HCT116 (cell line): ENCODE measurements around the gene BMP4. TPM values are rescaled to one million over a fixed set of nuclear protein-coding genes. Genes with fewer than 3 reads are reported as not detected.

Experiments used
- ATAC-seq: fragments of 200-7000 bp; cut with Tn5 transposase; 2 replicates; pipeline ENCODE4 v1.9.1; 2020; ENCODE audit warnings: mild to moderate bottlenecking, moderate library complexity
- BruUV-seq: library from RNA; stranded (reverse); fragments of 400-500 nt; replicated peaks from 2 replicates; lab custom pipeline; 2021; lab: Mats Ljungman, UMichigan
- CTCF ChIA-PET: fragments of 300-600 bp; sonication (Branson Sonifier 250); formaldehyde crosslinking; loops from one replicate; lab custom pipeline; 2021; ENCODE audit warnings: antibody characterized with exemption; lab: Charles Lee
- POLR2A ChIA-PET: fragments of 300-600, 350-600 bp; sonication (Branson Sonifier 250); formaldehyde crosslinking; loops from one replicate; lab custom pipeline; 2021; ENCODE audit warnings: antibody characterized with exemption; lab: Charles Lee
- RAD21 ChIA-PET, 2 experiments: fragments of 300-600 bp; sonication (Branson Sonifier 250); formaldehyde crosslinking; loops; one replicate each; lab custom pipeline; 2023; ENCODE audit warnings: low total read pairs in 2 of 2; ENCODE audit not compliant: uncharacterized antibody in 2 of 2, unreplicated experiment in 2 of 2, low non-redundant PET in 1 of 2; lab: Charles Lee
- DNase-seq: peaks from one replicate; pipeline ENCODE4 v3.0.0-alpha.2; 2010; ENCODE audit warnings: low read depth, low spot score
- H2AFZ ChIP-seq: fragments of 200-600 bp; shearing (Covaris generic), sonication (generic); 2 replicates; pipeline ENCODE4 v1.6.1; 2017; ENCODE audit warnings: low read depth, mixed run types, mixed read lengths, antibody characterized with exemption, low read length; ENCODE audit not compliant: poor library complexity, severe bottlenecking
- H3K27ac ChIP-seq: 2 replicates; pipeline ENCODE4 v1.5.1; 2012; ENCODE audit warnings: low read depth, low read length
- H3K27me3 ChIP-seq: fragments of 200-600 bp; sonication (generic); 2 replicates; pipeline ENCODE4 v1.6.1; 2016; ENCODE audit warnings: mixed run types, low read length, mixed read lengths; ENCODE audit not compliant: insufficient read depth
- H3K36me3 ChIP-seq, 2 experiments: fragments of 200-500 bp in 1 of 2; fragments of 200-600 bp in 1 of 2; sonication (Bioruptor generic) in 1 of 2; sonication (generic) in 1 of 2; 2 replicates each; pipeline versions ENCODE4 v1.5.1 to v1.6.1; 2014 to 2016; ENCODE audit warnings: low read length in 2 of 2, inconsistent platforms in 1 of 2, mixed read lengths in 1 of 2, mixed run types in 1 of 2; ENCODE audit not compliant: insufficient read depth in 2 of 2, control insufficient read depth in 1 of 2
- H3K4me1 ChIP-seq, 2 experiments: fragments of 200-600 bp in 1 of 2; sonication (generic) in 1 of 2; 2 replicates each; pipeline versions ENCODE4 v1.5.1 to v1.6.1; 2012 to 2017; ENCODE audit warnings: low read length in 2 of 2, inconsistent platforms in 1 of 2, mild to moderate bottlenecking in 1 of 2, mixed read lengths in 1 of 2, mixed run types in 1 of 2, moderate library complexity in 1 of 2; ENCODE audit not compliant: insufficient read depth in 2 of 2, control insufficient read depth in 1 of 2
- H3K4me2 ChIP-seq: fragments of 200-600 bp; sonication (generic); 2 replicates; pipeline ENCODE4 v1.6.1; 2017; ENCODE audit warnings: mixed run types, low read length, mixed read lengths
- H3K4me3 ChIP-seq, 2 experiments: fragments of 200-600 bp in 1 of 2; sonication (generic) in 1 of 2; replicated peaks in 1 of 2; 2 replicates each; pipeline ENCODE4 v1.5.1; 2011 to 2016; ENCODE audit warnings: low read length in 2 of 2, control low read depth in 1 of 2, low read depth in 1 of 2, mild to moderate bottlenecking in 1 of 2, mixed read lengths in 1 of 2, mixed run types in 1 of 2
- H3K79me2 ChIP-seq: fragments of 200-600 bp; sonication (generic); 2 replicates; pipeline ENCODE4 v1.6.1; 2017; ENCODE audit warnings: mild to moderate bottlenecking, mixed run types, low read length, moderate library complexity, mixed read lengths; ENCODE audit not compliant: insufficient read depth
- H3K9ac ChIP-seq: fragments of 200-600 bp; sonication (generic); 2 replicates; pipeline ENCODE4 v1.6.1; 2016; ENCODE audit warnings: low read length, mixed read lengths
- H3K9me2 ChIP-seq: fragments of 200-600 bp; sonication (generic), shearing (Covaris generic); 2 replicates; pipeline ENCODE4 v1.6.1; 2017; ENCODE audit warnings: mixed run types, mild to moderate bottlenecking, moderate library complexity; ENCODE audit not compliant: insufficient read depth
- H3K9me3 ChIP-seq, 2 experiments: fragments of 200-500 bp in 1 of 2; fragments of 200-600 bp in 1 of 2; sonication (Bioruptor generic) in 1 of 2; sonication (generic) in 1 of 2; 2 replicates each; pipeline ENCODE4 v1.6.1; 2014 to 2017; ENCODE audit warnings: low read length in 2 of 2, mixed read lengths in 2 of 2, inconsistent platforms in 1 of 2, low read depth in 1 of 2, mild to moderate bottlenecking in 1 of 2, mixed run types in 1 of 2, moderate library complexity in 1 of 2; ENCODE audit not compliant: control insufficient read depth in 1 of 2, insufficient read depth in 1 of 2
- H4K20me1 ChIP-seq: fragments of 200-600 bp; sonication (generic), shearing (Covaris generic); 2 replicates; pipeline ENCODE4 v1.6.1; 2017; ENCODE audit warnings: mixed run types, mild to moderate bottlenecking, moderate library complexity; ENCODE audit not compliant: insufficient read depth
- ATF3 ChIP-seq: IDR thresholded peaks from 2 replicates; pipeline ENCODE4 v1.6.1; 2012
- CBX3 ChIP-seq: IDR thresholded peaks from 2 replicates; pipeline ENCODE4 v1.6.1; 2012; ENCODE audit warnings: low read depth
- CEBPB ChIP-seq: IDR thresholded peaks from 2 replicates; pipeline ENCODE4 v1.6.1; 2012; ENCODE audit warnings: low read depth
- ELF1 ChIP-seq: IDR thresholded peaks from 2 replicates; pipeline ENCODE4 v1.6.1; 2012; ENCODE audit warnings: low read depth, borderline replicate concordance
- EZH2phosphoT487 ChIP-seq: fragments of 200-600 bp; IDR thresholded peaks from 2 replicates; pipeline ENCODE4 v1.6.1; 2018; ENCODE audit warnings: antibody characterized with exemption, borderline replicate concordance
- FOSL1 ChIP-seq: IDR thresholded peaks from 2 replicates; pipeline ENCODE4 v1.6.1; 2012; ENCODE audit warnings: low read depth
- JUND ChIP-seq: IDR thresholded peaks from 2 replicates; pipeline ENCODE4 v1.6.1; 2012
- POLR2A ChIP-seq: IDR thresholded peaks from 2 replicates; pipeline ENCODE4 v1.7.0; 2011; ENCODE audit warnings: borderline replicate concordance; ENCODE audit not compliant: insufficient read depth, insufficient read length; ENCODE audit errors: extremely low read depth
- SIN3A ChIP-seq: IDR thresholded peaks from 2 replicates; pipeline ENCODE4 v1.6.1; 2012; ENCODE audit warnings: low read depth
- SP1 ChIP-seq: IDR thresholded peaks from 2 replicates; pipeline ENCODE4 v1.6.1; 2012; ENCODE audit warnings: low read depth
- SRF ChIP-seq: IDR thresholded peaks from 2 replicates; pipeline ENCODE4 v1.6.1; 2012; ENCODE audit warnings: low read depth
- YY1 ChIP-seq: IDR thresholded peaks from 2 replicates; pipeline ENCODE4 v1.6.1; 2011; ENCODE audit warnings: low read length, low read depth, moderate library complexity, mild to moderate bottlenecking; ENCODE audit not compliant: insufficient replicate concordance; ENCODE audit errors: extremely low read depth
- ZNF274 ChIP-seq: fragments of 200-500 bp; sonication (Bioruptor generic); IDR thresholded peaks from 2 replicates; pipeline ENCODE4 v1.6.1; 2014; ENCODE audit warnings: mild to moderate bottlenecking, low read depth, low read length, inconsistent platforms
- intact Hi-C: fragments of 100-400 bp; cut with micrococcal nuclease; formaldehyde crosslinking; loops from 2 replicates; pipeline ENCODE4 v1.10.0; 2022
- total RNA-seq: library from RNA; stranded (reverse); gene quantifications from one replicate; pipeline ENCODE4 v1.2.1, GENCODE V29; 2021; ENCODE audit not compliant: unreplicated experiment
- TF ChIP-seq, protein P1 (sequence below): IDR thresholded peaks from 2 replicates; pipeline ENCODE4 v1.6.1; 2011; ENCODE audit warnings: mild to moderate bottlenecking, low read length, moderate library complexity; ENCODE audit not compliant: insufficient replicate concordance; ENCODE audit errors: extremely low read depth

Gene BMP4
- total RNA-seq, 1 experiment from 2014 or later, result 145 TPM

- H3K9me3 ChIP-seq, result no peaks in the 10 kb centered on the region
Observed at GRCh38 chr14:53971521-53971920, 14.9 kb upstream of the BMP4 start.

GRCh38 chr14:53969326-53969725 is 12.7 kb upstream of the BMP4 start:
- Histone ChIP-seq H3K9ac (no peak overlapping the region), H3K27me3 (no peaks in the 10 kb centered on the region), H2AFZ (no peak overlapping the region), H3K4me1 (peaks cover 0 to 5% of the 10 kb centered on the region in 2 experiments; a peak in 1 of 4 replicates), H4K20me1 (no peaks in the 10 kb centered on the region), H3K79me2 (no peaks in the 10 kb centered on the region), H3K4me2 (no peak overlapping the region), H3K9me2 (no peaks in the 10 kb centered on the region), H3K36me3 (no peaks in the 10 kb centered on the region), H3K9me3 (no peaks in the 10 kb centered on the region), H3K4me3 (no peak overlapping the region), H3K27ac (no peak overlapping the region)
- DNase-seq (no peak), ATAC-seq (no peak)
- intact Hi-C loops, result no loop called here
- BruUV-seq, result no TSS peak
- ChIA-PET CTCF (interaction anchor here (0.7 to 1.2 kb wide), 2 partner anchors 360 to 378 kb away, joined by 3 read pairs; no protein-coding TSS in a partner anchor), RAD21 (no interaction called here), POLR2A (interaction anchor here (1.2 kb wide), 1 partner anchor 12 kb away, joined by 6 read pairs; the partner anchor contains the start of gene BMP4)
- TF ChIP-seq SIN3A (no peak), YY1 (no peak), ATF3 (no peak), CEBPB (no peak), JUND (no peak), EZH2phosphoT487 (no peak), SP1 (no peak), FOSL1 (no peak), CBX3 (no peak), ELF1 (no peak), SRF (no peak), ZNF274 (no peak)
- TF ChIP-seq, protein P1, sequence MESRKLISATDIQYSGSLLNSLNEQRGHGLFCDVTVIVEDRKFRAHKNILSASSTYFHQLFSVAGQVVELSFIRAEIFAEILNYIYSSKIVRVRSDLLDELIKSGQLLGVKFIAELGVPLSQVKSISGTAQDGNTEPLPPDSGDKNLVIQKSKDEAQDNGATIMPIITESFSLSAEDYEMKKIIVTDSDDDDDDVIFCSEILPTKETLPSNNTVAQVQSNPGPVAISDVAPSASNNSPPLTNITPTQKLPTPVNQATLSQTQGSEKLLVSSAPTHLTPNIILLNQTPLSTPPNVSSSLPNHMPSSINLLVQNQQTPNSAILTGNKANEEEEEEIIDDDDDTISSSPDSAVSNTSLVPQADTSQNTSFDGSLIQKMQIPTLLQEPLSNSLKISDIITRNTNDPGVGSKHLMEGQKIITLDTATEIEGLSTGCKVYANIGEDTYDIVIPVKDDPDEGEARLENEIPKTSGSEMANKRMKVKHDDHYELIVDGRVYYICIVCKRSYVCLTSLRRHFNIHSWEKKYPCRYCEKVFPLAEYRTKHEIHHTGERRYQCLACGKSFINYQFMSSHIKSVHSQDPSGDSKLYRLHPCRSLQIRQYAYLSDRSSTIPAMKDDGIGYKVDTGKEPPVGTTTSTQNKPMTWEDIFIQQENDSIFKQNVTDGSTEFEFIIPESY, result no peak

More at GRCh38 chr14:53971521-53971920, 14.9 kb upstream of the BMP4 start:
- Histone ChIP-seq H3K9me2 (no peaks in the 10 kb centered on the region), H2AFZ (no peak overlapping the region), H3K36me3 (no peaks in the 10 kb centered on the region), H3K4me3 (no peak overlapping the region), H3K4me1 (peaks cover 4 to 9% of the 10 kb centered on the region in 2 experiments; a peak in 2 of 4 replicates), H4K20me1 (no peaks in the 10 kb centered on the region), H3K4me2 (no peak overlapping the region), H3K27me3 (no peaks in the 10 kb centered on the region), H3K79me2 (no peaks in the 10 kb centered on the region), H3K27ac (no peak overlapping the region), H3K9ac (no peak overlapping the region)
- no peak for TF ChIP-seq SP1
- TF ChIP-seq CEBPB, result no peak
- TF ChIP-seq POLR2A, result no peak
- no peak for TF ChIP-seq EZH2phosphoT487
- no peak for TF ChIP-seq ELF1
- TF ChIP-seq CBX3, result no peak
- no peak for TF ChIP-seq YY1
- TF ChIP-seq SIN3A, result no peak
- TF ChIP-seq, protein P1, result no peak
- ChIA-PET CTCF (no interaction called here), RAD21 (no interaction called here), POLR2A (no interaction called here)
- no TSS peak for BruUV-seq
- no peak for ATAC-seq
- no peak for DNase-seq
- intact Hi-C loops, result no loop called here
